ENCODE results near the gene PPP2R2C.

PPP2R2C gene

DNA sequence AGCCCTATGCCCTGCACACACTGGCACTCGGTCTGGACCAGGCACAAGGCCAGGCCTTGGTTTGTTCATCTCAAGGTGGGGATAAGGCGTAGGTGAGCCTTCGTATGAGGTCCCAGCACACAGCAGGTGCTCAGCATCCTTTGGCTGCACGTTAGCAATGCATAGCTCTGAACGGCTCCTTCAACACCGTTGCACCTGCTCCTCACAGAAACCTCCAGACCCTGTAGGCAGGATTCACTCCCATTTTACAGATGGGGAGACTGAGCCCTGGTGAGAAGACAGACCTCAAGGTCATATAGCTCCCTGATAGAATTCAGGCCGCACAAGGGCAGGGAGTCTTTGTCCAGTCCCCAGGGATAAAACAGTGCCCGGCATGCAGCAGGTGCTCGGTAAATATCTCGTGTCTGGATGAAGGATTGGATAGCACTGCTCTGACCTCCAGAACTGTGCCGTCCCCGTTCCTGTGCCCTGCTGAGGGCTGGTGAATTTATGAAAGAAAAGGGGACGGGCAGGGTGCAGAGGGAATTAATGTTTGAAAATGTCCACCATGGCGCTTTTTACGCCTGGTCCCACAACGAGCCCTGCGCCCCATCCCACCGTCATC, 2.4 kb downstream of the PPP2R2C start:
- DNase-seq (ENCODE audit: low spot score), result no peak

DNA sequence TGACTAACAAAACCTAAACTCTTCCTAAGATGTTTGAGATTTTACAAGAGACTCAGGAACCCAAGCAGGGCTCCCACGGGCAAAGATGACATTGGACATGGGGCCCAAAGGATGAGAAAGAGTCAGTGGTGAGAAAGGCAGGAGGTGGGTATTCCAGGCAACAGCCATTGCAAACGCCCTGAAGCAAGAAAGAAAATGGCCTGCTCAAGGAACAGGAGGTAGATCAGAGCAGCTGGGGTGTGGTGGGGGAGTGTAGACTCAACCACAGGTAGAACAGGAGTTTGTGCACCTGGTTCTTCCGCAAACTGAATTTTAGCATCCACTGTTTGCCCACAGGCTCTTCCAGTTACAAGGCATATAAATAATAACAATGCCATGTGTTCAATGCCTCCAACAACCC, 3.3 kb downstream of the PPP2R2C start:
- DNase-seq (ENCODE audit: low spot score), result no peak

DNA sequence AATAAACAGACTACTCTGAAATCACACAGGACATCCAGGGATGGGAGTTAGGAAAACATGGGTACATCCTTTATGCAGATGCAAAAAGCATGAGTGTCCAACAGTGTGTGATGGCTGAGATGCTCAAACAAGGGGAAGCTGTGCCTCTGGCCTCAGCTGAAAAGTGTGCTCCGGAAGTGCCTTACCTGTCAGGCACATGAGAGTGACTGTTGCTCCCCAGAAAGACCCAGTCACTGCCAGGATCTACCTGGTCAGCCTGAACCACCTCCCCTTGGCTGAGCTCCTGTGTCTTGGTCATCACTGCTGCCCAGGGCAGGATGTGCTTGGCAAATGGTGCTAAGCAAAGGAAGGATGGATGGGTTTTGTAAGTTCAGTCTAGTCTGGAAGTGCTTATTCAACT, 4.0 kb downstream of the PPP2R2C start:
- DNase-seq (ENCODE audit: low spot score), result no peak

DNA sequence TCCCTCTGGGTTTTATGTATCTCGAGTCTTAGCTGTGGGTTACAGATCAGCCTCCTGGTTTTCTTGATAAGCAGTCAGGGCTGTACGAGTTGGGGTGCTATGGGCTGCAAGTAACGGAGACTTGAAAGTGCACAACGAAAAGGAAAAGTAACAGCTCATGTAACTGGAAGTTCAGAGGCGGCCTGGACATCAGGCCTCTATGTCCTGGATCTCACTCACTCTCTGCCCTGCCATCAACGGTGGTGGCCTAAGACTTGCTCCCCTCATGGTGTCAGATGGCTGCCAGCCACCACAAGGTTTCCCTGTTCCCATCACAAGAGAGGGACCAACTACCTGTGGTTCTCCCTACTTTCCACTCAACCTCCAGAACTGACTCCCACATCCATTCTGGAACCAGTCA, 4.8 kb downstream of the PPP2R2C start:
- DNase-seq (ENCODE audit: low spot score), result no peak

DNA sequence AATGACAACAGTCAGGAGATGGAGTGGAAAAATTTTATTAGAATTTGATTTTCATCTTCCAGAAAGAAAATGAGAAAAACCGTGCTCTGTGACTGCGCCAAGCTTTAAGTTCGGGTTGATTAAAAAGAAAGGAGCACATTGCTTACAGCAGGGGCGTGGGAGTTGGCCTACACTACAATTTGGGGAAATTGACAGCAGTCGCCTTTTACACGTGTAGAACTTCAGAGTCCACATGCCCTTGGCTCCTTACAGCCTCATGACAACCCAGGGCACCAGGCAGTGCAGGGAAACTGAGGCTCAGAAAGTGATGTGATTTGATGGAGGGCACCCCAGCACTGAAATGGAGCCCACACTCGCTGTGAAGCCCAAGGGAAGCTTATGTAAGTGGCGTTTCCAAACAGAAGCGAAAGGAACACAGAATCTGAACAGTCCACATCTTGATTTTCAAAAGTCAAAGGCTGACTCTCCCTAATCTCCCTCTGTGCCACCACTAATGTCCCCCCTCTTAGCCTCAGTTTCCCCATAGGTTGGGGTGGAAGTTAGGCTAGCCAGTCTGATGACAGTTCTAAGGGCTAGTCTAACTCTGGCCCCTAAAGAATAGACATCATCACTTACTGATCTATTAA, 5.5 kb downstream of the PPP2R2C start:
- no peak for DNase-seq (ENCODE audit: low spot score)

DNA sequence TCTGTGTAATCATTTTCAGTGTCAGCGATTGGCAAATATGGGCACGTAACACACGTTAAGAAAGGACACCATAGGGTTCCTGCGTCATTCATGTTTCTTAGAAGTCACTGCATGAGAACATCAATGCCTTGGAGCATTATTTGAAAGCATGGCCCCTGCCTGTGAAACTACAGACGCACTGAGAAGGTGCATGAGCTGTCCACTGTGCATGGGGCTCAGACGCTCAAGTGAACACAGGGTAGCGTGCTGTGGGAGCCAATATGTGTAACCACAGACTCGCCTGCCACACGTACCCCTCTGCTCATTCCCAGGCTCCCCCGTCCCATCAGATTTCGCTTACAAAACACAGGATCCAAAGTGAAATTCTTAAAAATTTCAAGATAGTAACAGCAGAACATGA, 6.5 kb downstream of the PPP2R2C start:
- DNase-seq (ENCODE audit: low spot score), result no peak

DNA sequence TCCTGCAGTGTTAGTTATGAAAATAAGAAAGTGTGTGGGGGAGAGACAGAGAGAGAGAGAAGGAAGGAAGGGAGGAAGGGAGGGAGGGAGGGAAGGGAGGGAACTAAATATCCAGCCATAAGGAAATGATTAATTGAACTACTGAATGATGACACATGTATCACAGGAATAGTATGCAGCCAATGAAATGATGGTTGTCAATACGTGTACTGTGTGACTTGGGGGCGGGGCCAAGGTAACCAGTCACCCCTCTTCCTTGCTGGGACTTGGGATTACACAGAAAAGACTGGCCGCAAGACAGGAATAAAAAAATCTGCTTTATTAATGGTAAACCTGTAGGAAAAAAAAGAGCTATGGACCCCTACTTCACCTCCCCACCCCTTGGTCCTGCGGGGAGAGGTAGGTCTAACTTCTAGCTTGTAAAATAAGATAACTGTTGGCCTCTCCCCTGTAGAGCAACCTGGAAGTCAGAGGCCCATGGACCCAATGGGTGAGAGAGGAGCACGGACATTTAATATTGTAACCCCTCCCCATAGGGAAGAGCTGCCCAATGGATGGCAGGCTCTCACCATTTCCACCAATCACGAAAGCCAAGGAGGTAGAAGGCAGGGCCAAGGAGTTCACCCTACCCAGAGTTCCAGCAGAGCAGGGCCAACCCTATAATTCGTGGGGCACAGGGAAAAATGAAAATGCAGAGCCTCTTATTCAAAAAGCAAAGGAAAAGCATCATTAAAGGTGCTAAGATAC, 7.4 kb downstream of the PPP2R2C start:
- DNase-seq (ENCODE audit: low spot score), result no peak

DNA sequence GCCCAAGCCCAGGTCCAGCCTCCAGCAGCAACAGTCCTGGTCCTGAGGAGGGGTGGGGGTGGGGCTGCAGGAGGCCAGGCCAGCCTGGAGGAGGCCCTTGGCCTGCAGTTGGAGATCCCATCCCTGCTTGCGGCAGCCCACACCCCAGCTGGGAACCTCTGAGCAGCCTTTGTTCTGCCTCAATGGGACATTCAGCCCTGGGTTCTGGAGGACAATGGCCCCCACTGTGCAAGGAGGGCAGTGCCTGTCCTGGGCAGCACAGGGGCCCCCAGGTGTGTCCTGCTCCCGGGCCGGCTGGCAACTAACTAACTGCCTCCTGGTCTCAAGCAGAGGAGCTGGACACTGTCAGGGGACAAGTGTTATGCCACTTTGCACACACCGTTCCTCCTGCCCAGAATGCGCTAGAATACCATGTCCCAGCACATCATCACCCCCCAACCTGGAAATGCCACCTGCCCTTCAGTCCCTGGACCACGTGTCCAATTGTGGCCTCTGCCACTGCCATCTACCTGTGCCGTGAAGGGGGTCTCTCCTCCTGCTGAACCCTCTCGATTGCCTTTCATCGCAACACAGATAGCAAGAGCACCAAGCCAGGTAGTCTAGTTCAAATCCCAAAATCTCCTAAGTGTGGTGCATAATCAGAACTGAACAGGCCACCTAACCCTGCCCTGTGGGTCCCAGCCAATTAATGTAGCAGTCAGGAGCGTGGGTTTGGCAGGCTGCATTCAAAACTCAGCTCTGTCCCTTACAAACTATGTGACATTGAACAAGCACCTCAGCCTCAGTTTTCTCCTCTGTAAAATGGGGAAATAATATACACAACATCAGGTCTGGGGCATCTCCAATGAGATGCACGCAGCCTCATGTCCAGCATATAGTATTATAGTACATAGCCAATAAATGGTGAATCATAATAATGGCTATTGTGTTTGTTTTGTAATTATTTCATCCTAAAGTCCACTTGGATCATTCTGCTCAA, 8.8 kb downstream of the PPP2R2C start:
- DNase-seq (ENCODE audit: low spot score), result no peak

DNA sequence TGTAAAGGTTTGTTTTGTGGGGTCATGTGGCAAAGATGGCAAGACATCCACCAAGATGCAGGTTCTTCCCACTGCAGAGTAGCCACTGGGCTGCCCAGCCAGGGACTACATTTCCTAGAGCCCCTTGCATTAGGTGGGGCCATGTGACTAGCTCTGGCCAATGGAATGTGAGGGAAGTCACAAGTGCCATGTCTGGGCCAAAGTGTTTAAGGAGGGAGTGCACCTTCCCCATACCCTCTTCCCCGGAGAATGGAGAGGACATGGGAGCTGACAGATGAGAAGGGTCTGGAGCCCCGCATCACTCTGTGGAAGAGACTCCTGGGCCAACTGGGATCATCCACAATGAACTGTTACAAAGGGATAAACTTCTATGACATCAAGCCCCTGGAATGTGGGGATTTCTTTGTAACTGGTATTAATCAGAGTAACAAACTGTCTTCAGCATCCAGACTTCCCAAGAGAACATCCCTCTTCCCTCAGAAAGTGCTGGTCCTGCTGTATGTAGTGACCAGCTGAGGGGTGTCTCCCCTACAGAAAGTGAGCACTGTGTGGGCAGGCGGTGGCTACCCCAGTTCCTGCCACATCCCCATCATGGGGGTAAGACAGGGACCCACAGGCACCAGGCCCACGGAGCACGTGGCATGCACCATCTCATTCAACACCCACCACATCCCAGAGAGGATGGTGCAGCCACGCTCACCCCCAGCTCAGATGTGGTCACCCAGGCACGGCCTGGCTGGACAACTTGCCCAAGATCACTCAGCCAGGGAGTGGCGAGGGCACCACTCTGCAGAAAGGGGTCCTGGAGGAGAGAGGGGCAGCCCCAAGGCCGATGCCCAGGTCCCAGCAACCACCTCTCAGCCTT, 10.9 kb downstream of the PPP2R2C start:
- DNase-seq (ENCODE audit: low spot score), result no peak

DNA sequence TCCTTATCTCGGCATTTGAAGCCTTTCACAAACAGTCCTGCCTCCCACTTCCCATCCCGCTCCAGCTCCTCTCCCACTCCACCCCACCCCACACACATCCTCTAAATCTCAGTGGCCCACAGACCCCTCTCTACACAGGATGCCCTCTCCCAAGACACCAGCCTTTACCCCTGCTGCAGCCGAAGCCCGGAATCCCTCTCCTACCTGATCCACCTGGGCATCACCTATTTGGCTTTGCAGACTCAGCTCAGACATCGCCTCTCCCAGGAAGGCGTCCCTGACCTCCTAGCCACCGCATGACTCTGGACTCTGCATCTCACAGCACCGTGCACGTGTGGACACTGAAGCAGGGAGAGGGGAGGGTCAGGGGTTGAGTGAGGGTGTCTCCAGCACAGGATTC, 11.5 kb downstream of the PPP2R2C start:
- no peak for DNase-seq (ENCODE audit: low spot score)

DNA sequence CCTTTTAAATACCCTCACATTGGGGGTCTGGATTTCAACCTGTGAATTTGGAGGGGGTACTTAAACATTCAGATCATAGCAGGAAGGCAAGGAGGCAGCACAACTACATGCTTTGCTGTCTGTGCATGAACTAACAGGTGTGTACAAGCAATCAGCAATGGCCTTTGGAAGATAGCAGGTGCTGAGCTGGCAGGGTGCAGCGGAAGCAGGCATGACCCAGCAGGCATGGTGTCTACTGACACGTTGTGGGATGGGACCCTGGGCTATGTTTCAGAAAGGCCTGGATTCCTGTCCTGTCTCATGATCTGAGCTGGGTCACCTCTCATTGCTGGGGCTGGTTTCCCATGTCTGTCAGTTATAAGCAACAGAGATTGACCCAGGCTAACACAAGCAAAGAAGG, 13.9 kb downstream of the PPP2R2C start:
- no peak for DNase-seq (ENCODE audit: low spot score)

DNA sequence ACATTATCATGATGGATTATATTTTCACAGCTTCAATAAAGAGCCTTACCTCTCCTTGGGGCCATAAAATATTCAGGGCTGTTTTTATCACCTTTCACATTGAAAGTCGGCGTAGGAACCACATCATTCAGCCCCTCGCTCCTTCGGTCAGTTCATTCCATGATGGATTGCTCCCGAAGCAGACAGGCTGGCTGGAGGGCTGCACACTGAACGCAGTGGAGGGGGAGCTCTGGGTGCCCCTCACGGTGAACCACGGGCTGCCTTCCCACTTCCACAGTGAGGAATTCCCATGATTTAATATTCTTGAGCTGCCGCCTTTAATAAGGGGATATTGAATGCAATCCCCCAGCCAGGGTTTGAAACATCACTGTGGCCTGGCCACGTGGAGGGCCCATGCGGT, 16.0 kb downstream of the PPP2R2C start:
- no peak for DNase-seq (ENCODE audit: low spot score)

DNA sequence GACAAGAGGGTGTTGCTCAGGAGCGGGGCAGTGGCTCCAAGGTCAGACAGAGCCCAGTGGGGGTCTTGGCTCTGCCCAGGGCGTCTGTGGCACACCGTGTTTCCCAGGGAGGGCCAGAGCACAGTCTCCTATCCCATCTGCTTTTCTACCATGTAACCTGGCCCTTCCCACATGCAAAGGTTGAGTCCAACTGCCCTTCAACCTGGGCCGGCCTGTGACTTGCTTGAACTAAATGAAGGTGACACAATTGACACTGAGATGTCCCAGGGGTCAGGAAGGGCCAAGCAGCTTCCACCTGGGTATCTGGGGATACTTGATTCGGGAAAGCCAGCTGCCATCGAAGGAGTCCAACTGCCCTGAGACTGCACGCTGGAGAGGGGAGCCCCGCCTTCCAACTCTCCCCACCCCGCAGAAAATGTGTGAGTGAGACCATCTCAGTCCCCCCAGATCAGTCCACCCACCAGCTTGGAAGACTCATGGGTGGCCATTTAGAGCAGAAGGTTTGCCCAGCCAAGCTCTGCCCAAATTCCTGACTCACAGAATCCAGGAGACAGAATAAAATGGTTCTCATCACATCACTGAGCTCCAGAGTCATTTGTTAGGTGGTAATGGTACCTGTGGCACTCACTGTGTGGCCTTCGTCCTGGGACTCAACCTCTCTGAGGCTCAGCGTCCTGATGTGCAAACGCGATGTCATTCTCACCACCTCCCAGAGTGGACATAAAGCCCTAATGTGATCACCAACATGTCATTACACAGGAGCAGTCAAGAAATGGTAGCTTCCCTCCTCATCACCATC, 18.1 kb downstream of the PPP2R2C start:
- no peak for DNase-seq (ENCODE audit: low spot score)

DNA sequence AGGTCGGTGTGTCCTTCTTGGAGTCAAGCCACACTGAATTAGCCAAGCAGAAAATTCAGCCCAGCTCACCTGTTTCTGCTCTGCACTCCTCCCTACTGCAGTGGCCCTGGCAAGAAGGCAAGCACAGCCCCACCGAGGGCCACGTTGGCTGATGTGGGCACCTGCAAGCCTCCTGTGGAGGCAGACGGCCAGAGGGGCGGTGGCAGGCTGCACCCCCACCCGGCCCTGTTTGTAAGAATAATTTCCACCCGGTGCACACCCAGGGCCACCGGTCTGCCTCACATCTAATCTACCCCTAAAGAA, 18.8 kb downstream of the PPP2R2C start:
- DNase-seq (ENCODE audit: low spot score), result no peak

DNA sequence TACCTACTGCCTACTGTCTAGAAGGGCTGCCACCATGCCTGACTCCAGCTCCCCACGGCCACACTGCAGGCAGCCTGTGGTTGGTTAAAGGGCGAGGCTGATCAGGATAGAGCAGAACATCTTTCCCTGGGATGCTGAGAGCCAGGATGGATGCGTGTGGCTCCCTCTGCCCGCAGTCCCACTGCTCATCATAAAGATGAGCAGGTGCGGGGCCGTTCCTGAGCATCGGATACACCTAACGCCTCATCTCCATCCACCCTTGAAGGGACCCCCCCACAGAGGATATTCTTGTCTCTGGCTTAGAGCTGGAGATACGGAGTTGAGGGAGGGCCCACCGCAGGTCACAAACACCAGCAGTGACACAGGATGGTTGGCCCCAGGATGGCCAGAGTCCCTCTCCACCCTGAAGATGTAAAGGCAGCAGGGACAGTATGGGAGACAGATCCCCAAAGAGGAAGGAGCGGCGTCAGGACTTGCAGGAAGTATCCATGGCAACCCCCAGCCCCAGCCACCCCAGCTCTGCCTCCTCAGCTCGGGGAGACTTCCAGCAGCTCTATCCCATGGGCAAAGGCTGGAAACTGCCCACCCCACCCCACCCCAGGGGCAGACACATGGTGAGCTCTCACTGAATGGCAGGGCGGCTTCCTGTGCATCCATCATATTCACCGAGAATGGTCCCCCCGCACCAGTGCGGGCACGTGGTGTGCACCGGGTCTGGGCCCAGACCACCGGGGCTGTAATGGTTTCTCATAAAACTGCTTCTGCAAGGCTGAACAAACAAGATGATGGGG, 19.3 kb downstream of the PPP2R2C start:
- DNase-seq (ENCODE audit: low spot score), result no peak

DNA sequence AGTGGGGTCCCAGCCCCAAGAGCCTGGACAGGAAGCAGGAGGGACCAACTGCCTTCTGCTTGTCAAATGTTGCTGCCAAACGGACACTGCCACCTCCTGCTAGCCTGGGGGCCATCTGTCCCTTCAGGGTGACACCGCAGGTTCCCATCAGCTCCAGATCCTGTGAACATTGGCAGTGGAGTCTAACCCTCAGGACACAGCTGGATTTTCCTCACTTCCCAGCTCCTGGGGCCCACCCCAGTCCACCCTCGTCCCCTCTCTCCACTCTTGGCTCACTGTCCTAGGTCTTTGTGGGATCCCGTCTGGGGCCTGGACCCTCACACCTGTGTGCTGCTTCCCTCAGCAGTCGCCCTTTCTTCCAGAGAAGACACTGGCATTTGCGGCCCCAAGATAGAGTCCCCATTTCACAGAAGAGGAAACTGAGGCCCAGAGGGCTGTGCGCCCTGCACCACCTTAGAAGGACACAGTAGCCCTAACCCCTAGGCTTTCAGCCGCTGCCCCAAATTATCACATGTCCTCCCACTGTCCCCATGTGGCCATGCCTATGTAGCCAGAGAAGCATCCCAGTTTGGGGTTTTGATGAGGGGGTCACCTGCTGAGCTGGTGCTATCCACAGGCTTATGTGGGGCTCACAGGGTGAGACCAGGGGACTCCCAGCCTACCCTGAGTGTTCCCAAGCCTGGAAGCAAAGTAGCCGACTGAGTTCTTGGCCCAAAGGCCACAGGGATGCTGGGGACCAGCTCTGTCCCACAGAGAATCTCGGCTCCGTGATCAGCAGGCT, 20.1 kb downstream of the PPP2R2C start:
- DNase-seq (ENCODE audit: low spot score), result no peak

DNA sequence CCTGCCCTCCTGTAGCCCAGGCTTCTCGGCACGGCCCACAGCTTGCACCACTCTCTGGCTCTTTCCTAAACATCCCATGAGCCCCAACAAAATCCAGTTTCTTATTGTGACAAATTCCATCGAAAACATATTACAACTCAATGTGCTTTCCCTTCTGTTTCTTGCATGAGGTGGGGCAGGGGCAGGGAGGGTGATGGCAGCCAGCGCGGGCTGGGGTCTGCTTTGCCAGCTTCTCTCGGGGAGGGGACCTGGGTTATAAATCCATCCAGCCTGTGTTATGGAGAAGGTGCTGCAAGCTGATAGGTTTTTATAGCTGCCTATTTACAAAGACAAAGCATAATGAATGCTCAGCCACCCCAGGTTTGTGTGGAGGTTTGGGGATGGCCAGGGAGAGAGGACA, 21.1 kb downstream of the PPP2R2C start:
- DNase-seq (ENCODE audit: low spot score), result no peak

DNA sequence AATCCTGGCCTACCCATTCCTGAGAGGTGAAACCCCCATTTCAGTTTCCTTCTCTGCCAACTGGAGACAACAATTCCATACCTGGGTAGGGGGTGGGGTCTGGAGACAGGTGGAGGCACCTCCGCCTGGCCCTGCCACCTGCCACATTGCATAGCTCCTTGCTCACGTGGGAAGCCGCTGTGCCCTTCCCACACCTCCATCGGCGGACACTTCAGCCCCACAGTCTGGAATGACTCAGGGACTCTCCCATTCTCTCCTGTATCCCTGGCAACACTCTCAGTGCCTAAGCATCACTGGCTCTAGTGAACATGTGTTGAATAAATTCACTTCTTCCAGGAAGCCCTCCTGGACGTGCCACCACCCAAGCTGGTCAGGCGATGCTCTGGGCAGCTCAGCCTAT, 21.7 kb downstream of the PPP2R2C start:
- DNase-seq (ENCODE audit: low spot score), result no peak

DNA sequence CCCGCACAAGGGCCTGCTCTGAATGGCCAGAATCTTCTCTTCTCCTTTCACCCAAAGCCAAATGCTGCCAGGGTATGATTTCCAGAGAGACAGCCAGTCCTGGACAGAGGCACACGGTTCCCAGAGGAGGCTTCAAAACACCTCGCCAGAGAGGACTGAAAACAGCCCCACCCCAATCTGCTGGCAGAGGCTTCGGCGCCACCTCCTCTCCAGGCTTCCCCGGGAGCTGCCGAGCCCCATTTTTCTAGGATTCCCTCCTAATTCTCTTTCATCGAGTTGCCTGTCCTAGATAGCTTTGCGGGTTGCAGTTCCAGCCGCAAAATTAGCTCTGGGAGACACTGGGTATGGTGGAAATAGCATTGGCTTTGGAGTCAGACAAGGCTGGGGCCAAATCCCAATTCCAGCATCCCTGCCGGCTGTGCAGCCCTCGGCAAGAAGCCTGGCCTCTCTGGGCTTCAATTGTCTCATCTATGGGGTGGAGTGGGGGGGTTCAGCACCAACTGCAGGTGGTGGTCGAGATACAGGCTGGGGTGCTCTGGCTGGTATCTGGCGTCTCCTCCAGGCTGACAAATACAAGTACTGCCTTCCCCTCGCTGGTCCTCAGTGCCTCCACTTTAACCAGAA, 22.6 kb downstream of the PPP2R2C start:
- DNase-seq (ENCODE audit: low spot score), result no peak
